Kidney capillary endothelial cell (primary cell): Measurements from ENCODE around the gene C6orf58.

Source experiments
- DNase-seq: peaks from one replicate; pipeline ENCODE4 v3.0.0-alpha.2; 2018; ENCODE audit warnings: low spot score

C6orf58 gene

GRCh38 chr6:127576874-127577273 lies at the start of gene C6orf58:
Gene C6orf58, plus strand, starts transcription at chr6:127577174. Its CDS starts 12 bp downstream, at chr6:127577186.
- no peak for DNase-seq

- DNase-seq: no peak
These were observed 44.0 kb upstream of the C6orf58 start for GRCh38 chr6:127533011-127533410.

GRCh38 chr6:127533736-127534135 lies 43.2 kb upstream of the C6orf58 start:
- DNase-seq: no peak

- DNase-seq: no peak
These were observed 38.2 kb upstream of the C6orf58 start for GRCh38 chr6:127538750-127539264.

GRCh38 chr6:127539272-127539671 lies 37.7 kb upstream of the C6orf58 start:
- DNase-seq: peak; percentile 55

- no peak for DNase-seq
These were observed 29.8 kb upstream of the C6orf58 start for GRCh38 chr6:127547215-127547614.

GRCh38 chr6:127547904-127548649 lies 28.9 kb upstream of the C6orf58 start:
- peak; percentile 17 for DNase-seq

- DNase-seq: no peak
These were observed 26.6 kb upstream of the C6orf58 start for GRCh38 chr6:127550403-127550802.

GRCh38 chr6:127554435-127555006 lies 22.5 kb upstream of the C6orf58 start:
- no peak for DNase-seq

- DNase-seq: no peak
These were observed 15.3 kb upstream of the C6orf58 start for GRCh38 chr6:127561660-127562059.

GRCh38 chr6:127564761-127565160 lies 12.2 kb upstream of the C6orf58 start:
- DNase-seq: no peak

- no peak for DNase-seq
These were observed 10.9 kb upstream of the C6orf58 start for GRCh38 chr6:127566119-127566518.

- no peak for DNase-seq
These were observed 10.3 kb upstream of the C6orf58 start for GRCh38 chr6:127566651-127567050.

- no peak for DNase-seq
These were observed 9.5 kb upstream of the C6orf58 start for GRCh38 chr6:127567476-127567875.

- DNase-seq: no peak
These were observed 6.1 kb upstream of the C6orf58 start for GRCh38 chr6:127570739-127571389.

GRCh38 chr6:127578900-127579299 lies 1.9 kb downstream of the C6orf58 start:
- DNase-seq: no peak

GRCh38 chr6:127581576-127581975 lies 4.6 kb downstream of the C6orf58 start:
- DNase-seq: no peak

GRCh38 chr6:127582777-127583462 lies 5.9 kb downstream of the C6orf58 start:
- peak; percentile 30 for DNase-seq

- no peak for DNase-seq
These were observed 8.1 kb downstream of the C6orf58 start for GRCh38 chr6:127585123-127585522.

- no peak for DNase-seq
These were observed 9.4 kb downstream of the C6orf58 start for GRCh38 chr6:127586372-127586771.

GRCh38 chr6:127587875-127588274 lies 10.9 kb downstream of the C6orf58 start:
- DNase-seq: no peak

GRCh38 chr6:127589135-127589534 lies 12.2 kb downstream of the C6orf58 start:
- no peak for DNase-seq
